Right kidney (tissue), 1 donor: ENCODE measurements around the gene HDGFL2.
"Not testable (repeated sequence)": the region's sequence is repeated elsewhere in the genome, so short reads cannot be mapped to it uniquely, and the experiment has no call there.

Experiments used
- DNase-seq: peaks from one replicate; pipeline ENCODE4 v3.0.0-alpha.2; 2016

The HDGFL2 gene

DNA sequence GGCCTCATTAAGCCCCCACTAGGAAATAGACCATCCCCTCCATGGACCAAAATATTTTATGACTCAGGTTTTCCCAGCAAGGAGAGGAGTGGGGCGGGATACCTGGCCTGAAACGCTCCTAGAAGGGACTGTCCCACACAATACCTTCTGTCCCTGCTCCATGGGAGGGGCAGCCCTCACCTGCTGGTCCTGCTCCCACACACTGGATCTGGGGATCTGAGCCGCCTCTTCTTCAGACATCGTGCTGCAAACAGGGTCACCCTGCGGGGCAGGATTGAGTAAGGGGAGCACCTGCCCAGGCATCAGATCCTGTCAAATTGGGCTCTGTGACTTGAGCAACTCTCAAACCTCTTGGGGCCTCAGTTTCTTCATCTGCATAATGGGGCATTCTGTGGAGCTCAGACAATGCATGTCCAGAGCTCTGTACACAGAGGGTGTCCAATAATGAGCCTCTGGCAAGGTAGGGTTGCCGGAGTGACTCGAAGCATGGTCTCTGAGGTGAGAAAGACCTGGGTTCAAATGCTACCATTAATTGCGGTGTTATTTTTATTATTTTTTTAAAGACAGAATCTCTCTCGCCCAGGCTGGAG lies 61.8 kb downstream of the HDGFL2 start:
- no peak for DNase-seq

DNA sequence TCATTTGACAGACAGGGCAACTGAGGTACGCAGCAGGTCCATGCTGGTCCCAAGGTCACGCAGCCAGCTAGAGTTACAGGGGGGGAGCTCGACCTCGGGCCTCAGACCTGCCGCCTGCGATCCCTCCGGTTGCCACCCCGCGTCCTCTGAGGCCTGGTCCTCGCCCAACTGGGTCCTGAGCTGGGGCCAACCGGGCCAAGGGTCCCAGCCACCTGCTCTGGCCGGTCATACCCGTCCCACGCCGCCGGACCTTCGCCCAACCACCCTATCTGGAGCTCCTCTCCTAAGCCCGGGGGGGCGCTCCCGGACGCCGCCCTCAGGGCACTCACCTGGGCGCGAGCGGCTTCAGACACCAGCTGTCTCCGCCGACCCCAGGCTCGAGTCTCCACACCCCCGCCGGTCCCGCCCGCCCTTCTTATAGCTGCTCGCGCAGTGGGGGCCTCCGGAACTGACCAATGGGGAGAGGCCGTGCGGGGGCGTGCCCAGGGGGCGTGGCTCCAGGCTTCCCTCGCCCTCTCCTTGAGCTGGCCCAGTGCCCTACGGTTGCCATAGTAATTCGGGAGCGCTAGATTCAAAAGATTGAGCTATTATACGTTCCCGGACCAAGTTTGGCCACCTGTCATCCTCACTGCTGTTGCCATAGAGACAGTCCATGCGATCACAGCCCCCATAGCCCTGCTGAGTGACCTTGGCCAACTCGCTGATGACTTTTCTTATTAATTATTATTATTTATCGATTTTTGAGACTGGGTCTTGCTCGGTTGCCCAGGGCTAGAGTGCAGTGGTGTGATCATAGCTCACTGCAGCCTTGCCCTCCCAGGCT lies 63.0 kb downstream of the HDGFL2 start, which contains the start of gene PLIN5:
Gene PLIN5, minus strand, starts transcription at position 389 of the 823 bp plus-strand sequence. CDS start 1,150 bp downstream, outside the sequence.
- DNase-seq: peak; percentile 75

DNA sequence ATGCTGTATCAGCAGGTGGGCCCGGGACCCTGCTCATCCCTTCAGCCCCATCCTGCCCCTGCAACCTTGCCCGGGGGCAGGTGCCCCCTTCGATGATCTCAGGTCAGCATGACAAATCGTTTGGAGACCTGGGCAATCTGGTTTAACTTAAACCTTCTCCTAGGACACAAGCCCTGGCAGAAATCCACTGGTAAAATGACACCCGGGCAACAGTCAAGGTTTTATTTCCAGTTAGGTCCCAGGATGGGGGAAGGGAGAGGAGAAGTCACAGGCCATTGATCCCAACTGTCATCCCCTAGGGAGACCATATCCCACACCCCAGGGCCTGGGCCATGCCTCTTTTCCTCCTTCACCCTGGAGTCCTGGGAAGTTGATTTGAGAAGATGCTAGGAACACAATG lies 64.7 kb downstream of the HDGFL2 start:
- no peak for DNase-seq

DNA sequence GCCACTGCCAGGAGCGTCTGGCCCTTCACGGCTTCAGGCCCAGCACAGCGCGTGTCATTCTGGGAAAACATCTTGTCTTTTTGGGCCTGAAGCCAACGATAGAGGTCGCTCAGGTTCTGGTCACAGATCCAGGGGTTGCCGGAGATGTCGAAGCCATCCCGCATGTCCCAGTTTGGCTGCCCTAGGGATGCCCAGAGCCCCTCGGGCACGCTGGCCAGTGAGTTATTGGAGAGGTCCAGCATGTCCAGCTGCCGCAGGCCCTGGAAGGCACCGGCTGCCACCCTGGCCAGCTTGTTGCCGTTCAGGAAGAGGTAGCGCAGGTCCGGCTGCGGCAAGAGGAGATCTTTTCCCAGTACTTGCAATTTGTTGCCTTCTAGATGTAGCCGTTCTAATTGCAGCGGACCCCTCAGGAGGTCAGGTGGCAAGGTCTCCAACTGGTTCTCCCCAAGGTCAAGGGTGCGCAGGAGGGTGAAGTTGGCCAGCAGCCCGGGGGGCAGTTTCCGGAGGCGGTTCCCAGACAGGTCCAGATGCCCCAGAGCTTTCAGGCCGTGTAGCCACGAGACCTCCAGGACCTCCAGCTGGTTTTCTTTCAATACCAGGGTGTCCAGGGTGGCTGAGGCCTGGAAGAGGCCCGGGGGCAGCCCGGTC lies 66.0 kb downstream of the HDGFL2 start:
- DNase-seq: no peak

DNA sequence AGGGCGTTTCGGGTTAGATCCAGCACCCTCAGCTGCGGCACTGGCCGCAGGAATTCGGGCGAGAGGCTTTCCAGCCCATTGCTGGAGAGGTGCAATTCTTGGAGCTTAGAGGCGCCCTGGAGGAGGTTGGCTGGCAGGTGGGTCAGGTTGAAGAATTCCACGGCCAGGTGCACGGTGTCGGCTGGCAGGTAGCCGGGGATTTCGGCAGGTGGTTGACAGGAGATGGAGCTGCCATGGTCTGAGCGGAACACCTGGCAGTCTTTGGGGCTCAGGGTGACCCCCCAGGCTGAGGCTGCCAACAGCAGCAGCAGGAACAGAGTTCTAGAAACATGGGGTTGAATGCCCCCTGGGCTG lies 66.5 kb downstream of the HDGFL2 start:
- DNase-seq: no peak

DNA sequence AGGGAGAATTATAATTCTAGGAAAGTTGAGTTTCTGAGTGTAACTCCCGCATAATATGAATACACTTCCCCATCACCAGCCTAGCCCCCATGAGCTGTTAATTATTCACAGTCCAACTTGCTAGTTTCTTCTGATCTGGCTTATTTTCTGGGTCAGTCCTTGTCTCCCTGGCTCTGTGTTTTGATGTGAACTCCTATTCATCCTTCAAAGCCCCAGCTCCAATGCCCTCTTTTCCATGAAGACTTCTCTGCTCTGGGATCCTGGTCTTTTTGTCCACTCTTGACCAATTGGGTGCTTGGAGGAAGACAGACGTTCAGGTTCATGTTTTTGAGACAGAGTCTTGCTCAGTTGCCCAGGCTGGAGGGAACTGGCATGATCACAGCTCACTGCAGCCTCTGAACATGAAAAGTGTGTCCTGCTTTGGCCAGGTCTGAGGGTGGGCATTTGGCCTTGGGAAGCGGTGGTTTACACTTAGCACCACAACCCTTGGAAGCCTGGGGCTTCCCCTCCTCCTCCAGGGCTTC lies 67.1 kb downstream of the HDGFL2 start:
- no peak for DNase-seq

DNA sequence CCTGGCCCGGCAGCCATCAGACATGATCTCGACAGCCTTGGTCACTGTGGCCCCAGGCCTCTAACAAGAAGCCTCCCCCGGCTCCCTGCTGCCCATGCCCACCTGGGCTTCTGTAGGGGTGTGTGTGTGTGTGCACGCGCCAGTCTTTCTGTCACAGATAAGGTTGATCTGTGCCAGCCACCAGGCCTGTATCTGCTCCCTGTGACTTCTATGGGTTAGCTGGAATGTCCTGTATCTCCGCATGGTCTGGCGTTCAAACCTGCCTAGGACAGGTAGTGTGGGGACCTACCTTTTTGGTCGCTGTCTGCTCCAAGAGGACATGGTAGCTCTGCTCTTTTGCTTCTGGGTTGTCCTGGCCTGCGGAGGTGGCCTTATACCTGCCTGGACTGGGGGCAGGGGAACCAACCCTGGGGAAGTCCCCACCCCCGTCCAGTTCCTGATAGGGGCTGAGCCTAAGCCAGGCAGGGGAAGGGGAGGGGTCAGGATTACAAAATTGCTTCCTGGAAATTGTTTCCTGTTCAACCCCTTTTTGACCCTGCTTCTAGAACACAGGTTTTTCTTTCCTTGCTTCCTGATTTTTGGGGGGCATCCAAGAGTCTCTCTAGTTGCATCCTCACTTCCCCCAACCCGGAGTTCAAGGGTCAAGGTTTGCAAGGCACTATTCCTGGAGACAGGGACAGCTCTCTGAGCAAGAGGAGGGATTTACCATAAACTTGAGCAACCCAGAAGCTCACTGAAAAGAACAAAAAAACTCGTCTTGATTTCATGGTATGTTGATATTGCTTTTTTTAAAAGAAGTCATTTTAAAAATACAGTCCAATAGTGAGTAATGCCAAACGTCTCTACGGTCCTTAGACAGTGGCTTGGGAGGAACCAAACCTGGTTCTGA lies 67.8 kb downstream of the HDGFL2 start, which contains the start of gene LRG1:
Gene LRG1, minus strand, starts transcription at position 344 of the 889 bp plus-strand sequence. Its CDS starts 23 bp downstream, at position 321.
- DNase-seq: no peak

DNA sequence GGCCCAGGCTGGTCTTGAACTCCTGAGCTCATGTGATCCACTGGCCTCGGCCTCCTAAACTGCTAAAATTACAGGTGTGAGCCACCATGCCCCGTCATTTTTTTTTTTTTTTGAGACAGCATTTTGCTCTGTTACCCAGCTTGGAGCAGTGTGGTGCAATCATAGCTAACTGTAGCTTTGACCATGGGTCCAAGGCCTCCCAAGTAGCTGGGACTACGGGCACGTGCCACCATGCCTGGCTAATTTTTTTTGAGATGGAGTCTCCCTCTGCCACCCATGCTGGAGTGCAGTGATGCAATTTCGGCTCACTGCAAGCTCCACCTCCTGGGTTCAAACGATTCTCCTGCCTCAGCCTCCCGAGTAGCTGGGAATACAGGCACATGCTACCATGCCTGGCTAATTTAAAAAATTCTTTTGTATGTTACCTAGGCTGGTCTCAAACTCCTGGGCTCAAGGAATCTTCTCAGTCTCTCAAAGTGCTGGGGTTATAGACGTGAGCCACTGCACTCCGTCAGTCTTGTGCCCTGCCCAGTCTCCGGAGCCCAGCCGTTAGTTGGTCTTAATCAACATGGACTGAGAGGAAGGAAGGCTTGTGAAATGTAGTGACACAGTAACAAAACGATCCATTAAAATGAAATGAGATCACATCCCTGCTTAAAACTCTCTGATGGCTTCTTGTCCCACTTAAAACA lies 69.2 kb downstream of the HDGFL2 start:
- no peak for DNase-seq

DNA sequence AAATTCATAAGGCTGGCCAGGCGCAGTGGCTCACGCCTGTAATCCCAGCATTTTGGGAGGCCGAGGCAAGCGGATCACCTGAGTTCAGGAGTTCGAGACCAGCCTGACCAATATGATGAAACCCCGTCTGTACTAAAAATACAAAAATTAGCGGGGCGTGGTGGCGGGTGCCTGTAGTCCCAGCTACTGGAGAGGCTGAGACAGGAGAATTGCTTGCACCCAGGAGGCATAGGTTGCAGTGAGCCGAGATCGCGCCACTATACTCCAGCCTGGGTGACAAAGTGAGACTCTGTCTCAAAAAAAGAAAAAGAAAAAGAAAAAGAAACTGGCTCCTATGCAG lies 69.7 kb downstream of the HDGFL2 start:
- DNase-seq: not testable (repeated sequence)

DNA sequence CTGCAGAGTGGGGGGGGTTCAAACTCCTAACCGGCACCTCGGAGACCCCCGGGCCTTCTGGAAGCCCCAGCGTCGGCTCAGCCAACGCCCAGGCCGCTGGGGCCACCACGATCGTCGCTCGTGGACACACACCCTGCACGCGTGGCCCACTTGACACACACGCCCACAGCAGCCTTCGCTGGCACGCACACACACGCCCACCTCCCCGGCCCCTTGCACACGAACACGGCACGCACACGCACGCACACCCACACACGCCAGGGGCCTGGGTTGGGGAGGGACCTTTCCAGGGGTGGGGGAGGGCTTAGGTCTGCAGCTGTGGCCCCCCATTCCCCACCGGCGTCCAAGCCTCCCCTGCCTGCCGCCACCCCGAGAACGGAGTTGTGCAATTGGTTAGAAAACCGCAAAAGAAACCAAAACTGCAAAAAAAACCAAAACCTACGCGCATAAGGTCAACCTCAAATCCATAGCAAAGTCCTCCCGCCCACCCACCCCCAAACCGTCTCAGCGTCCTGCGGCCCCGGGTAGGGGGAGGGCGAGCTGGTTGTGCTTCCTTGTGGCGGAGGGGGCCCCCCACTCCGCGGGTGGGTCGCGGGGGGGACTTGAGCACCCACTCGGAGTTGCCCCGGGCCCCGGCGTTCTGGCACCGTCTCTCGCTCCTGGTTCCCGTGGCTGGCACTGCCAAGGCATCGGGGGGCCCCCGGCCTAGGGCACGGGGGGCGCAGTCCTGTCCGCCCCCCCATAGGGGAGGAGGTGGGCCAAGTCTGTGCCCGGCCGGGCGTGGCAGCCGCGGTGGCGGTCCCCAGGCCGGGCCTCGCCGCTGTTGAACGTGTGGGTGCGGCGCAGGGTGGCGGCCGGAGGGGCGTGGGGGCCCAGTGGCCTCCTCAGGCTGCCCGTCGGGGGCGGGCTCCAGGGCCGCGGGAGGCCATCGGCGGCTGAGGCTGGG lies 71.1 kb downstream of the HDGFL2 start:
- no peak for DNase-seq

DNA sequence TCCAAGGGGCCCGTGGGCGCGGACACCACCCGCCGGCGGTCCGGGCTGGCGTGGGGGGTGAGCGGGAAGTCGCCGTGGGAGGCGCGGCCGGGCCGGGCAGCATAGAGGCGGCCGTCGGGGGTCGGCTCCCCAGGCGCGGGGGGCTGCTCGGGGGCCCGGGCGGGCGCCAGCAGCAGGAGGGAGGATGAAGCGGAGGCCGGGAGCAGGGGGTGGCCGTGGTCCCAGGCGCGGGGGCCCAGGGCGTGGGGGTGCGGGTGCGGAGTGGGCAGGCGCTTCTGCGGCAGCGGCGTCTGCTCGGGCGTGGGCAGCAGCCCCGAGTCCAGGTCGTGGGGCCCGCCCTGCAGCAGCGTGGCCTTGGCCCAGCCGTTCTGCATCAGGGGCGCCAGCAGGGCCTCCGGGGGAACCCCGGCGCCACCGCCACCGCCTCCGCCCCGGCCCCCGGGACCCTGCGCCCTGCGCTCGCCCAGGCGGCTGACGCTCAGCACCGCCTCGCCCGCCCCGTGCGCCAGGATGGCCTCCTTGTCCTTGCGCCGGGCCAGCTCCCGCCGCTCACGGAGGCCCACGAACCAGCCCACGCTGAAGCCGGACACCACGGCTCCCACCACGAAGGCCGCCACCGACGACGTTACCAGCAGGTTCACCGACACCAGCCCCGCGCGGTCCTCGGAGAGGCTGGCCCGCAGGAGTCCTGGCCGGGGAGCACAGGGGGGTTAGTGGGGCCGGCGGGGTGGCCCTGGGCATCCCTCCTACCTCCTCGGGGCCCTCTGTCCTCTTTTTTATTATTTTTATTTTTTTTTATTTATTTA lies 71.9 kb downstream of the HDGFL2 start:
- DNase-seq: no peak

DNA sequence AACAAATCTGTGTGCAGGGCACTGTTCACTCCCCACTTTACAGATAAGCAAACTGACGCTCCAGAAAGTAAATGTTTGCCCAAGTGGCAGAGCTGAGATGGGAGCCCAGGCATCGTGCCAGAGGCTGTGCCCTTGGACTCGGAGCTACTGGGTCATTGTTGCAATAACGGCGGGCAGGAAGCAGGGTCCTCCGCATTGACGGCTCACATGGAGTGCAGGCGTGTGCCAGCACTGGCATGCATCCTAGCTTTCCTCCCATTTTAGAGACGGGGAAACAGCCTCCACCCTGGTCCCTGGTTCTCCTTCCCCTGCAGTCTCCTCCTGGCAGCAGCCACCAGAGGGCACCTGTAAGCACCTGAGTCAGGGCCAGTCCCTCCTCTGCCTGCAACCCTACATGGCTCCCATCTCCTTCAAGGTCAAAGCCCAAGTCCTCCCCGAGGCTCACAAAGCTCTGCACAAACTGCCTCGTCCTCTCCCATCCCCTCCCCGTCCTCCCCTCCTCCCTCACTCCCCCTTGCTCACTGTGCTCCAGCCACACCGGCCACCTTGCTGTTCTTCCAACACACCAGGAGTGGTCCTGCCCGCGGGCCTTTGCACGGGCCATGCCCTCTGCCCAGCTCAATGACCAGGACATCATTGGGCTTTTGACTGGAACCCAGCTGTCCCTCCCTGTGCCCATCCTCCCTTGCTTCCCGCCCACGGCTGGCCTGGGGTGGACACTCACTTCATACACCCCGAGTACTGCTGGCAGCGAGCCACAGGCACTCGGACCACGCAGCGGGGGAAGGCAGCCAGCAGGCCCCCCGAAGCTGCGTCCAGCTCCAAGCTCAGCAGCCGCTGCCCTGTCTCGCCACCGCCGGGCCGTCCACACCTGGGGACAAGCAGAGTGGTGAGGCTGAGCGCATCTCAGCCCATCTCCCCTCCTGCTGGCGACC lies 75.5 kb downstream of the HDGFL2 start:
- no peak for DNase-seq

DNA sequence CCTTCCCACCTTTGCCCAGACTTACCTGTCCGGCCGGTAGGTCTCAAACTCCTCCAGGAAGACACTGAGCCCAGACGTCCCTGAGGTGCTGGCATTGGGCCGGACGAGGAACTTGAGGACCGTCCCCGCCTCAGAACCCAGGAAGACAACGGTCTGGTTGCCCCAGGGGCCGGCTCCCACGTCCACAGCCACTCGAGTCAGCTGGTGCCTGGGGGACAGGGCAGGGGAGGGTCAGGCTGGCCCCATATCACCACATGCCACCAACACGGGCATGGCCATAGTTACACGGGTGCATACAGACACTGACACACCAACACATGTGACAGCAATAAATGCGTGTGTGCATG lies 76.1 kb downstream of the HDGFL2 start:
- no peak for DNase-seq

DNA sequence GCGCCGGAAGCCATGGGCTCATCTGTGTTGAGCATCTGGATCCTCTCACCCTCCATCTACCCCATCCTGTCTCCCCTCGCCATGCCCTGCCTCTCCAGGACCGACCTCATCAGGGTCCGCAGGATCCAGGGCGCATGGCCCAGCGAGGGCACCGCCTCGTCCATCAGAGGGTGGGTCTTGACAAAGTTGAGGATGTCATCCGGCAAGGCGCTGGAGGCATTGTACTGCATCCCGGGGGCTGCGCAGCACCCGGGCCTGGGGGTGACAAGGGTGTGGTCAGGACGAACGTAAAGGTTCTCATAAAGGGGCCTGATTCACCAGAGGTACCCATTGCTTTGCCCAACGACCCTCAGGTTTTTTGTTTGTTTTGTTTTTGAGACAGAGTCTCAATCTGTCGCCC lies 77.9 kb downstream of the HDGFL2 start:
- DNase-seq: no peak

DNA sequence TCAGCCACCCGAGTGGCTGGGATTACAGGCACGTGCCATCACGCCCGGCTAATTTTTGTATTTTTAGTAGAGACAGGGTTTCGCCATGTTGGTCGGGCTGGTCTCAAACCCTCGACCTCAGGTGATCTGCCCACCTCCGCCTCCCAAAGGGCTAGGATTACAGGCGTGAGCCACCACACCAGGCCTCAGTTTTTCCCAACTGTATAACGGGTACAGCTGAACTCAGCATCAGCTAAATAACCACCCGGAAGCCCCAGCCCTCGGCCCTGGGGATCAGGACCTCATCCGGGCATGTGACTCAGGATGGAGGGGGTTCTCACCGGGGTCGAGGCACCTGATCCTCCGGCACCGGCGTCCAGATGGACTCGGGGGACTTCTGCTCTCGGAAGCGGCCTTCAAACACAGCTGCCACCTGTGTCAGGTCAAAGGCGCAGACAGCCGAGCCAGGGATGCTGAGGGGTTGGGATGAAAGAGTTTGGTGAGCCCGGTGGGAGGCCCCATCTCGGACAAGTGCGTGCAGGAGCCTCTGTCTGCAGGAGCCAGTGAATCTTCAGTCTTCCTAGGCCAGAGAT lies 78.5 kb downstream of the HDGFL2 start:
- DNase-seq: no peak
